ENCODE results near the gene SEMA3D. TPM values are rescaled to one million over a fixed set of nuclear protein-coding genes. Genes with fewer than 3 reads are reported as not detected.

The SEMA3D gene
- polyA plus RNA-seq, 1 donor from 2014 or later = 1.6 TPM

GRCh38 chr7:85133006-85133405 lies 53.9 kb downstream of the SEMA3D start:
- H2AFZ ChIP-seq (ENCODE audit: low read depth, low read length) = no peak overlapping the region
- H3K27ac ChIP-seq (ENCODE audit: low read length) = no peak overlapping the region
- H3K9me3 ChIP-seq (ENCODE audit: low read length) = no peaks in the 10 kb centered on the region
- no peaks in the 10 kb centered on the region for H3F3A ChIP-seq (ENCODE audit: insufficient read depth, low read length, poor library complexity, severe bottlenecking)
- no peaks in the 10 kb centered on the region for H3K27me3 ChIP-seq (ENCODE audit: insufficient read depth, low read depth, low read length)
- no peak overlapping the region for H3K9ac ChIP-seq (ENCODE audit: low read length)
- no peaks in the 10 kb centered on the region for H3K79me2 ChIP-seq (replicated peaks; ENCODE audit: insufficient read depth, low read length)
- no peaks in the 10 kb centered on the region for H3K9me2 ChIP-seq (ENCODE audit: insufficient read depth, low read length)
- H3K36me3 ChIP-seq (ENCODE audit: insufficient read depth, low read length) = no peaks in the 10 kb centered on the region
- no peaks in the 10 kb centered on the region for H4K20me1 ChIP-seq (ENCODE audit: insufficient read depth)
- TF ChIP-seq CTCF (IDR thresholded peaks at IDR 0.05; ENCODE audit: poor library complexity, severe bottlenecking) = no peak
- no peak for TF ChIP-seq POLR2AphosphoS5 (IDR thresholded peaks at IDR 0.05)
- TF ChIP-seq RAD21 (conservative IDR thresholded peaks at IDR 0.05) = no peak
- no peak for TF ChIP-seq EP300 (conservative IDR thresholded peaks at IDR 0.05; ENCODE audit: poor library complexity, severe bottlenecking)
- TF ChIP-seq MXI1 (conservative IDR thresholded peaks at IDR 0.05; ENCODE audit: poor library complexity, severe bottlenecking) = no peak
- no peak for TF ChIP-seq SMC3 (conservative IDR thresholded peaks at IDR 0.05; ENCODE audit: poor library complexity)
- TF ChIP-seq EZH2 (IDR thresholded peaks at IDR 0.05; ENCODE audit: borderline replicate concordance, insufficient read depth, low read length, poor library complexity, severe bottlenecking) = no peak
- TF ChIP-seq REST (IDR thresholded peaks at IDR 0.05; ENCODE audit: borderline replicate concordance) = no peak
- TF ChIP-seq TAF1 (IDR thresholded peaks at IDR 0.05; ENCODE audit: low read depth) = no peak
- no peak overlapping the region for H3K4me3 ChIP-seq (ENCODE audit: low read length)
- no peak overlapping the region for H3K4me2 ChIP-seq (ENCODE audit: low read length)

GRCh38 chr7:85130702-85131101 lies 56.2 kb downstream of the SEMA3D start:
- no peak overlapping the region for H3K9ac ChIP-seq (ENCODE audit: low read length)
- no peaks in the 10 kb centered on the region for H4K20me1 ChIP-seq (ENCODE audit: insufficient read depth)
- H3K4me2 ChIP-seq (ENCODE audit: low read length) = no peak overlapping the region
- no peak overlapping the region for H2AFZ ChIP-seq (ENCODE audit: low read depth, low read length)
- H3K9me3 ChIP-seq (ENCODE audit: low read length) = no peaks in the 10 kb centered on the region
- H3K27ac ChIP-seq (ENCODE audit: low read length) = no peak overlapping the region
- H3K36me3 ChIP-seq (ENCODE audit: insufficient read depth, low read length) = no peaks in the 10 kb centered on the region
- no peaks in the 10 kb centered on the region for H3K9me2 ChIP-seq (ENCODE audit: insufficient read depth, low read length)
- no peaks in the 10 kb centered on the region for H3K27me3 ChIP-seq (ENCODE audit: insufficient read depth, low read depth, low read length)
- no peaks in the 10 kb centered on the region for H3K79me2 ChIP-seq (replicated peaks; ENCODE audit: insufficient read depth, low read length)
- no peak overlapping the region for H3K4me3 ChIP-seq (ENCODE audit: low read length)
- TF ChIP-seq SMC3 (conservative IDR thresholded peaks at IDR 0.05; ENCODE audit: poor library complexity) (no peak), REST (IDR thresholded peaks at IDR 0.05; ENCODE audit: borderline replicate concordance) (no peak), POLR2AphosphoS5 (IDR thresholded peaks at IDR 0.05) (no peak), TAF1 (IDR thresholded peaks at IDR 0.05; ENCODE audit: low read depth) (no peak), MXI1 (conservative IDR thresholded peaks at IDR 0.05; ENCODE audit: poor library complexity, severe bottlenecking) (no peak)
- H3F3A ChIP-seq (ENCODE audit: insufficient read depth, low read length, poor library complexity, severe bottlenecking) = no peaks in the 10 kb centered on the region

All from neural cell (in vitro differentiated cells).